Stomach (tissue), 9 donors: ENCODE results near the gene MOCS2. TPM values are rescaled to one million over a fixed set of nuclear protein-coding genes. Genes with fewer than 3 reads are reported as not detected.

ENCODE experiments used
- DNase-seq, 2 donors: peaks; one replicate each; pipeline versions ENCODE4 v3.0.0 to v3.0.0-alpha.2; 2013 to 2019
- H3K27ac ChIP-seq, 5 donors: fragments of 200-600 bp in 4 of 5; sonication (generic) in 4 of 5; one replicate each; pipeline ENCODE4 v1.5.1; 2013 to 2019; ENCODE audit warnings: mild to moderate bottlenecking in 1 of 5, moderate library complexity in 1 of 5
- H3K27me3 ChIP-seq, 3 donors: fragments of 200-600 bp; sonication (generic); one replicate each; pipeline ENCODE4 v1.5.1; 2017 to 2019; ENCODE audit warnings: mixed run types in 1 of 3
- H3K36me3 ChIP-seq, 4 donors: fragments of 200-600 bp; sonication (generic); 1 replicate in 3 of 4; 2 replicates in 1 of 4; pipeline ENCODE4 v1.5.1; 2016 to 2019
- H3K4me1 ChIP-seq, 4 donors: fragments of 200-600 bp; sonication (generic); one replicate each; pipeline ENCODE4 v1.5.1; 2016 to 2019
- H3K4me3 ChIP-seq, 4 donors: fragments of 200-600 bp; sonication (generic) in 3 of 4; one replicate each; pipeline ENCODE4 v1.5.1; 2016 to 2019; ENCODE audit warnings: mild to moderate bottlenecking in 1 of 4
- H3K9me3 ChIP-seq, 4 donors: fragments of 200-600 bp; sonication (generic); one replicate each; pipeline ENCODE4 v1.5.1; 2016 to 2019
- EP300 ChIP-seq: sonication (generic); formaldehyde crosslinking; IDR thresholded peaks from one replicate; pipeline ENCODE4 v1.6.1; 2017; ENCODE audit warnings: antibody characterized with exemption
- POLR2A ChIP-seq, 4 donors: fragments of 450-650 bp; IDR thresholded peaks; one replicate each; pipeline ENCODE4 v1.6.1; 2016; ENCODE audit warnings: antibody characterized with exemption in 4 of 4, control low read depth in 2 of 4, mild to moderate bottlenecking in 1 of 4, moderate library complexity in 1 of 4
- POLR2AphosphoS5 ChIP-seq, 3 donors: sonication (generic); formaldehyde crosslinking; IDR thresholded peaks; one replicate each; pipeline ENCODE4 v1.6.1; 2016; ENCODE audit warnings: antibody characterized with exemption in 3 of 3
- WGBS, 5 donors: extraction: QIAGEN DNeasy Blood & Tissue Kit in 3 of 5; methylation state at CpG; one replicate each; pipeline versions ENCODE4 v1.1.5 to v1.1.7; 2013 to 2018; 5-methylcytosine and 5-hydroxymethylcytosine counted together
- intact Hi-C: fragments of 100-400 bp; cut with DNase I; formaldehyde crosslinking; loops from one replicate; pipeline ENCODE4 v1.15.1; 2023; ENCODE audit warnings: low total_unique reads
- polyA plus RNA-seq, 3 donors: library from polyadenylated mRNA; stranded (reverse); fragments of 200-250 nt; gene quantifications; one replicate each; pipeline ENCODE4 v1.2.3, GENCODE V29; 2013
- total RNA-seq, 5 donors: library from RNA; depleted of rRNA; stranded (reverse); fragments of >200 nt; gene quantifications; one replicate each; pipeline versions ENCODE4 v1.1.0 to v1.2.3, GENCODE V29; 2014 to 2016
- TF ChIP-seq, protein P1 (sequence below), 7 experiments: fragments of 450-650 bp in 4 of 7; fragments of 200-600 bp in 3 of 7; sonication (generic) in 3 of 7; IDR thresholded peaks; one replicate each; pipeline ENCODE4 v1.5.1; 2016 to 2019; ENCODE audit warnings: antibody characterized with exemption in 7 of 7, control low read depth in 2 of 7, mild to moderate bottlenecking in 1 of 7
- donor health status: healthy with polysubstance abuse.
- donor health status: Bipolar disorder and iron deficiency.
- donor health status: healthy.

Gene MOCS2
- total and polyA plus RNA-seq, 8 donors, result 15.8 to 96.4 (median 39.1) TPM

DNA sequence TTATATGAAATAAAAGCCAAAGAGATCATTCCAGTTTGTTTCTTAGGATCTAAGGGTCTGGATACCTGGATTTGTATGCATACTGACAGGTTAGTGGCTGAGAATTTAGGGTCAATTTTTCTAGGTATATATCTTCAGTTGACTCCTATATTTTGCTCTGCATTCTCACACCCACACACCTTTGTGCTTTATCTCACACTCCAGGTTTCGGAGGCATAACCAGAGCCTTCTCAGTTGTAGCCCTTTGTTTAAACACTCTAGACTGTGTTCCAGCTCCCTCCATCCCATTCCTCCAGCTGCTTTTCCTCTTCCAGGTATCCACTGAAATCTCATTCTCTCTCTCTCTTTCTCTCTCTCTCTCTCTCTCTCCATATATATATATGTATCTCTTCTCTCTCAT is 10.6 kb upstream of the MOCS2 start:
- no peaks in the 10 kb centered on the region for H3K36me3 ChIP-seq
- no peak for DNase-seq
- WGBS, 5 donors, result 77 to 93% (median 90%) methylated on average over 1 of the region's 1 CpG
- H3K27ac ChIP-seq, result no peak overlapping the region
- intact Hi-C loops, result no loop called here
- no peaks in the 10 kb centered on the region for H3K27me3 ChIP-seq
- no peaks in the 10 kb centered on the region for H3K9me3 ChIP-seq
- H3K4me3 ChIP-seq, result no peak overlapping the region
- TF ChIP-seq POLR2A (IDR thresholded peaks at IDR 0.05) (no peak), EP300 (no peak), POLR2AphosphoS5 (IDR thresholded peaks at IDR 0.05) (no peak)
- TF ChIP-seq, protein P1, sequence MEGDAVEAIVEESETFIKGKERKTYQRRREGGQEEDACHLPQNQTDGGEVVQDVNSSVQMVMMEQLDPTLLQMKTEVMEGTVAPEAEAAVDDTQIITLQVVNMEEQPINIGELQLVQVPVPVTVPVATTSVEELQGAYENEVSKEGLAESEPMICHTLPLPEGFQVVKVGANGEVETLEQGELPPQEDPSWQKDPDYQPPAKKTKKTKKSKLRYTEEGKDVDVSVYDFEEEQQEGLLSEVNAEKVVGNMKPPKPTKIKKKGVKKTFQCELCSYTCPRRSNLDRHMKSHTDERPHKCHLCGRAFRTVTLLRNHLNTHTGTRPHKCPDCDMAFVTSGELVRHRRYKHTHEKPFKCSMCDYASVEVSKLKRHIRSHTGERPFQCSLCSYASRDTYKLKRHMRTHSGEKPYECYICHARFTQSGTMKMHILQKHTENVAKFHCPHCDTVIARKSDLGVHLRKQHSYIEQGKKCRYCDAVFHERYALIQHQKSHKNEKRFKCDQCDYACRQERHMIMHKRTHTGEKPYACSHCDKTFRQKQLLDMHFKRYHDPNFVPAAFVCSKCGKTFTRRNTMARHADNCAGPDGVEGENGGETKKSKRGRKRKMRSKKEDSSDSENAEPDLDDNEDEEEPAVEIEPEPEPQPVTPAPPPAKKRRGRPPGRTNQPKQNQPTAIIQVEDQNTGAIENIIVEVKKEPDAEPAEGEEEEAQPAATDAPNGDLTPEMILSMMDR (IDR thresholded peaks at IDR 0.05), result no peak
- H3K4me1 ChIP-seq, result no peaks in the 10 kb centered on the region

DNA sequence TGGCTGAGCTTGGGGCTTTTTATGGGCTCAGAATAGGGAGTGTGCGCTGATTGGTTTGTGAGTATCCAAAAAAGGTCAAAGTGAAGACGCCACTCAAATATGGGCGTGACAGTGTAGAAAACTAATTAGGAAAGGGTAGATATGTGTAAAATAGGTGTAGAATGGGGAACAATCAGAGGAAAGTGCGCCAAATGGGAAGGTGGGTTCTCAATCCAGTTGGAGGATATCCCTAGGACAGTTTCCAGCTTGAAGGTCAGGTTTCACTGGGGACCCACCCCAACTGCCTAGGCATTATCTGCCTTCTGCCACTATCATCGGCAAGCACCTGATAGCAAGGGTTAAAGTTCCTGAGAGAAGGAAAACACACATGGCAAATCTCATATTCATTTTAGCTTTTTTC is 9.3 kb upstream of the MOCS2 start:
- Histone ChIP-seq H3K27ac (no peak overlapping the region), H3K4me3 (no peak overlapping the region)
- intact Hi-C loops, result no loop called here

DNA sequence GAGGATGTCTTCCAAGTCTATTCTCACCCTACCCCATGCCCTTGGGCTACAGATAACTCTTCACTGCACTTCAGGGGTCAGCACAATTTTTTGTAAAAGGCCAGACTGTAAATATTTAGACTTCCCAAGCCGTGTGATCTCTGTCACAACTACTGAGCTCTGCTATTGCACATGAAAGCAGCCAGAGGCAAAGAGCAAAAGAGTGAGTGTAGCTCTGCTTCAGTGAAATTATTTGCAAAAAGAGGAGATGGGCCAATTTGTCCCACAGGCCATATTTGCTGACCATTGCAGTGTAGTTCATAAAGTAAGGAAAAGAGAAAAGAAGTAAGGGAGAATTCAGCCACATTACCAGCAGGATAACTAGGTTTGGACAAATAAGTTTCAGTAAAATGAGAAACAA is 7.0 kb upstream of the MOCS2 start:
- 27 to 42% (median 32%) methylated on average over 1 of the region's 1 CpG for WGBS, 5 donors
- Histone ChIP-seq H3K4me3 (no peak overlapping the region), H3K9me3 (no peaks in the 10 kb centered on the region), H3K27ac (no peak overlapping the region), H3K27me3 (no peaks in the 10 kb centered on the region), H3K4me1 (no peaks in the 10 kb centered on the region), H3K36me3 (peaks cover 0 to 5% (median 0%) of the 10 kb centered on the region in 4 donors)
- intact Hi-C loops, result no loop called here
- DNase-seq, result no peak
- TF ChIP-seq, protein P1 (IDR thresholded peaks at IDR 0.05), result no peak
- TF ChIP-seq EP300 (no peak), POLR2AphosphoS5 (IDR thresholded peaks at IDR 0.05) (no peak), POLR2A (IDR thresholded peaks at IDR 0.05) (no peak)

More for the DNA sequence above, 9.3 kb upstream of the MOCS2 start:
- TF ChIP-seq EP300, result no peak
- TF ChIP-seq POLR2A (IDR thresholded peaks at IDR 0.05), result no peak
- no peak for TF ChIP-seq POLR2AphosphoS5 (IDR thresholded peaks at IDR 0.05)
- TF ChIP-seq, protein P1 (IDR thresholded peaks at IDR 0.05), result no peak
- Histone ChIP-seq H3K4me1 (no peaks in the 10 kb centered on the region), H3K36me3 (peaks cover 0 to 5% (median 0%) of the 10 kb centered on the region in 4 donors), H3K9me3 (no peaks in the 10 kb centered on the region), H3K27me3 (no peaks in the 10 kb centered on the region)
- DNase-seq, result no peak
- 58 to 77% (median 72%) methylated on average over 5 of the region's 5 CpGs for WGBS, 5 donors

DNA sequence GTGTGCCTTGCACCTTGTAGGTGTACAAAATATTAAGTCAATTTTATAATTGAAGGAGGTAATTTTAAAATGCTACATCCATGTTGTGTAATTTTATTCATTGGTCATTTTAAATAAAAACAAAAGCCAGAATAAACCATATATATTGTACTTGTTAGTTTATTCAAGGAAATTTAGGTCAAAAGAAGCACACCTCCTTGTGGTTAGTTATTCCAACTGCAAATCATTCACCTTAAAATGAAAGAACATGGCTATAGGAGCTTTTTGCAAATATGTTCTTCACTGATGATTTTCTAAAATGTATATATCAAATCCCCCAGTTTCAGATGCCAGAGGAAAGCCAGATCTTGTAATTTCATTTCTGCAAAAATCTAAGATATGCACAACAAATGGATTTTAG is 5.4 kb upstream of the MOCS2 start:
- Histone ChIP-seq H3K4me1 (peaks cover 0 to 12% (median 7%) of the 10 kb centered on the region in 4 donors), H3K9me3 (no peaks in the 10 kb centered on the region), H3K36me3 (peaks cover 0 to 5% (median 0%) of the 10 kb centered on the region in 4 donors), H3K27ac (no peak overlapping the region), H3K27me3 (no peaks in the 10 kb centered on the region), H3K4me3 (no peak overlapping the region)
- intact Hi-C loops, result no loop called here
- DNase-seq, result no peak
- no peak for TF ChIP-seq POLR2AphosphoS5 (IDR thresholded peaks at IDR 0.05)
- no peak for TF ChIP-seq POLR2A (IDR thresholded peaks at IDR 0.05)
- TF ChIP-seq, protein P1 (IDR thresholded peaks at IDR 0.05), result no peak
- TF ChIP-seq EP300, result no peak
